PFSK-1 (cell line): ENCODE results near the gene SLC36A2.

Experiments used
- FOXP2 ChIP-seq: optimal IDR thresholded peaks from 2 replicates; pipeline ENCODE3; 2011; ENCODE audit warnings: borderline replicate concordance, control low read depth, inconsistent platforms; ENCODE audit not compliant: insufficient read depth; ENCODE audit errors: extremely low read length, extremely low read depth
- POLR2AphosphoS5 ChIP-seq: IDR thresholded peaks from 2 replicates; pipeline ENCODE4 v1.6.1; 2012; ENCODE audit warnings: low read depth, mild to moderate bottlenecking, control low read depth, low read length, moderate library complexity
- SIN3A ChIP-seq: IDR thresholded peaks from 2 replicates; pipeline ENCODE4 v1.6.1; 2012; ENCODE audit warnings: mild to moderate bottlenecking, low read length, moderate library complexity, borderline replicate concordance; ENCODE audit not compliant: insufficient read depth
- TAF1 ChIP-seq: IDR thresholded peaks from 2 replicates; pipeline ENCODE4 v1.6.1; 2012; ENCODE audit warnings: low read length, control low read depth, borderline replicate concordance; ENCODE audit not compliant: insufficient read depth
- TF ChIP-seq, protein P1 (sequence below), 2 experiments: IDR thresholded peaks; 2 replicates each; pipeline versions ENCODE4 v1.6.1 to v1.8.0; 2011 to 2012; ENCODE audit warnings: low read depth in 2 of 2, low read length in 2 of 2, control low read depth in 1 of 2, inconsistent platforms in 1 of 2, mild to moderate bottlenecking in 1 of 2, moderate library complexity in 1 of 2; ENCODE audit not compliant: insufficient read depth in 1 of 2

Gene SLC36A2

DNA sequence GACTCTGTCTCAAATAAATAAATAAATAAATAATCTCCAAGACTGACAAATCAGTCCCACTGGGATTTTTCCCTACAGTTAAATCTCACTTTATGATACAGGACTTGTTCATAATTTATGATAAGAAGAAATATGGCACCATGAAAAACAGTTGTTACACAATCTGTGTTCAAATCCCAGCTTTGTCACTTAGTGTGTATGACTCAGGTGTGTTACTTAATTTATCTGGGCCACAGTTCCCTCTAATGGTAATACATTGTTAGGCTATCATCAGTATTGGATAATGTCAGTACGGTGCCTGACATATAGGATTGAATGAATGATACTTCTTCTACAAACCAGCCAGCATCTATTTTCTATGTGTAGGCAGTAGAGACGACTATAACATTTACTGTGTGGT lies 66.9 kb downstream of the SLC36A2 start:
- TF ChIP-seq POLR2AphosphoS5 = no peak
- no peak for TF ChIP-seq FOXP2
- TF ChIP-seq SIN3A = no peak
- TF ChIP-seq, protein P1, sequence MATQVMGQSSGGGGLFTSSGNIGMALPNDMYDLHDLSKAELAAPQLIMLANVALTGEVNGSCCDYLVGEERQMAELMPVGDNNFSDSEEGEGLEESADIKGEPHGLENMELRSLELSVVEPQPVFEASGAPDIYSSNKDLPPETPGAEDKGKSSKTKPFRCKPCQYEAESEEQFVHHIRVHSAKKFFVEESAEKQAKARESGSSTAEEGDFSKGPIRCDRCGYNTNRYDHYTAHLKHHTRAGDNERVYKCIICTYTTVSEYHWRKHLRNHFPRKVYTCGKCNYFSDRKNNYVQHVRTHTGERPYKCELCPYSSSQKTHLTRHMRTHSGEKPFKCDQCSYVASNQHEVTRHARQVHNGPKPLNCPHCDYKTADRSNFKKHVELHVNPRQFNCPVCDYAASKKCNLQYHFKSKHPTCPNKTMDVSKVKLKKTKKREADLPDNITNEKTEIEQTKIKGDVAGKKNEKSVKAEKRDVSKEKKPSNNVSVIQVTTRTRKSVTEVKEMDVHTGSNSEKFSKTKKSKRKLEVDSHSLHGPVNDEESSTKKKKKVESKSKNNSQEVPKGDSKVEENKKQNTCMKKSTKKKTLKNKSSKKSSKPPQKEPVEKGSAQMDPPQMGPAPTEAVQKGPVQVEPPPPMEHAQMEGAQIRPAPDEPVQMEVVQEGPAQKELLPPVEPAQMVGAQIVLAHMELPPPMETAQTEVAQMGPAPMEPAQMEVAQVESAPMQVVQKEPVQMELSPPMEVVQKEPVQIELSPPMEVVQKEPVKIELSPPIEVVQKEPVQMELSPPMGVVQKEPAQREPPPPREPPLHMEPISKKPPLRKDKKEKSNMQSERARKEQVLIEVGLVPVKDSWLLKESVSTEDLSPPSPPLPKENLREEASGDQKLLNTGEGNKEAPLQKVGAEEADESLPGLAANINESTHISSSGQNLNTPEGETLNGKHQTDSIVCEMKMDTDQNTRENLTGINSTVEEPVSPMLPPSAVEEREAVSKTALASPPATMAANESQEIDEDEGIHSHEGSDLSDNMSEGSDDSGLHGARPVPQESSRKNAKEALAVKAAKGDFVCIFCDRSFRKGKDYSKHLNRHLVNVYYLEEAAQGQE (IDR thresholded peaks at IDR 0.05; ENCODE audit: insufficient read depth in 1 of 2, low read depth in 2 of 2, low read length in 2 of 2) = no peak
- TF ChIP-seq TAF1 = no peak

DNA sequence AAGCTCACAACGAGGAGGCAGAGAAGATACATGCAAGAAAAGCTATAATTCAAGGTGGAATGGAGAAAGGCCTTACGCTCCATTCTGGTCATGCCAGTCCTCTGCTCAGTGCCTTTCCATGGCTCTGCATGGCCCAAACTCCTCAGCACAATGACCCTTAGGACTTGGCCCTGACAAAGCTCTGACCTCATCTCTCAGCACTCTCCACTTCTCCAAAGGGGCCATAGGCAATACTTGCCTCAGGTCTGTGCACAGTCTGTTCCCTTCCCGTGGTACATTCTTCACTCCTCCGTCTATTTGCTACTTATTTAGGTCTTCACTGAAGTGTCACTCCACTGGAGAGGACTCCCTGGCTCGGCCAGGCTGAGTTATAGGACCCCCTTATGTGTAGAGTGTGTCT lies 68.5 kb downstream of the SLC36A2 start:
- TF ChIP-seq POLR2AphosphoS5 = no peak
- TF ChIP-seq, protein P1 (IDR thresholded peaks at IDR 0.05; ENCODE audit: insufficient read depth in 1 of 2, low read depth in 2 of 2, low read length in 2 of 2) = no peak
- no peak for TF ChIP-seq FOXP2
- TF ChIP-seq SIN3A = no peak
- TF ChIP-seq TAF1 = no peak

DNA sequence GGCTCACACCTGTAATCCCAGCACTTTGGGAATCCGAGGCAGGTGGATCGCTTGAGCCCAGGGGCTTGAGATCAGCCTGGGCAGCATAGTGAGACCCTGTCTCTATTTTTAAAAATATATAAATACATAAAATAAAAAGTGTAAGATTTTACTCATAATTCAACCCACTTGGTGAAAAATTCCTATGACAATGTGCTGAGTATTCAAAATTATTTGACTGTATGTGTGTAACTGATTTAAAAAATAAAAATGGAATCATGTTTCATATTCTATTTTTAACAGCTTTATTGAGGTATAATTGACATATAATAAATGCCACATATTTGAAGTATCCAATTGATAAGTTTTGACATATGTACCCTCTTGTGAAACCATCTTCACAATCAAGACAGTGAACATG lies 71.6 kb downstream of the SLC36A2 start:
- TF ChIP-seq FOXP2 = no peak
- no peak for TF ChIP-seq POLR2AphosphoS5
- no peak for TF ChIP-seq TAF1
- no peak for TF ChIP-seq SIN3A
- TF ChIP-seq, protein P1 (IDR thresholded peaks at IDR 0.05; ENCODE audit: insufficient read depth in 1 of 2, low read depth in 2 of 2, low read length in 2 of 2) = no peak

DNA sequence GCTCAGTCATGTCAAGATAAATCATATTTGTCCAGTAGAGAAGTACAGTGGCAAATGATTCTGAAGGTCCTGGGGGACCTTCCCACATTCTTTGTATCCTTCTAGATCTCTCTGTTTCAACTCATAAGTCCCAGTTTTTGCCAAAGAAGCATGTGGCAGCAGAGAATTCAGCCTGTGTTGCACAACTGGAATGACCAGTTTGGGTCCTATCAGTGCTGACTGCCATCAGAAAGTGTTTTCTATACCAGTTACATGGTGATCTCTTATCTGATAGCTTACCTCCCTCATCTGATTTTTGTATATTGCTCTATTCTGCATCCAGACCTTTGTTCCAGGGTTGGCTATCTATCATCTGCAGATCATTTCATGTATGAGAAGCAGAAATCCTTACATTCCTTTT lies 72.7 kb downstream of the SLC36A2 start:
- TF ChIP-seq FOXP2 (no peak), SIN3A (no peak), TAF1 (no peak), POLR2AphosphoS5 (no peak)
- TF ChIP-seq, protein P1 (IDR thresholded peaks at IDR 0.05; ENCODE audit: insufficient read depth in 1 of 2, low read depth in 2 of 2, low read length in 2 of 2) = no peak

DNA sequence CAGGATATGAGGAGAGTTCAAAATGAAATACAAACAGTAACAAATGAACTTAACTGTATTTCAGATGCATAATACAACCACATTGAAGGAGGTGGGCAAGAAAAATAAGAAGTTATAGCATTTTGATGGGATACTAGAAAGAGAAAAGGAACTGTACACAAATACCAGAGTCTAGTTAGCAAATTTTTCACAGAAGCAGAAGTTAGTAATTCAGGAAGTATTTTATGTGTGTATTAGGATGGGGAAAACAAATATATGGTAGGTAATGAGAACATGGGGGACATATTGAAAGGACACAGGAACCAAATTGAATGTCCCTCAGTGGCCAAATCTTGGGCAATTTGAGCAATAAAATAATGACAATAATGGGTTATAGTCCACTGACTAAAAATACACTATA lies 76.0 kb downstream of the SLC36A2 start:
- TF ChIP-seq POLR2AphosphoS5 = no peak
- TF ChIP-seq SIN3A = no peak
- TF ChIP-seq TAF1 = no peak
- no peak for TF ChIP-seq FOXP2
- TF ChIP-seq, protein P1 (IDR thresholded peaks at IDR 0.05; ENCODE audit: insufficient read depth in 1 of 2, low read depth in 2 of 2, low read length in 2 of 2) = no peak
